Glutamatergic neuron (in vitro differentiated cells): ENCODE results near the gene TYMP. TPM values are rescaled to one million over a fixed set of nuclear protein-coding genes. Genes with fewer than 3 reads are reported as not detected.
A peak's percentile ranks its signal among the peaks of the same experiment; 100 is the strongest.

Experiments used
- DNase-seq: peaks from one replicate; pipeline ENCODE4 v3.0.0; 2022
- H3K27ac Mint-ChIP-seq: one replicate; pipeline ENCODE4 v1.8.0; 2020; ENCODE audit warnings: mild to moderate bottlenecking, mixed read lengths, inconsistent platforms; ENCODE audit not compliant: unreplicated experiment
- H3K27me3 Mint-ChIP-seq: one replicate; pipeline ENCODE4 v1.8.0; 2020; ENCODE audit warnings: mild to moderate bottlenecking, moderate library complexity, mixed read lengths, inconsistent platforms; ENCODE audit not compliant: unreplicated experiment
- H3K36me3 Mint-ChIP-seq: one replicate; pipeline ENCODE4 v1.8.0; 2020; ENCODE audit warnings: mild to moderate bottlenecking, mixed read lengths, inconsistent platforms; ENCODE audit not compliant: unreplicated experiment
- H3K4me1 Mint-ChIP-seq: one replicate; pipeline ENCODE4 v1.8.0; 2020; ENCODE audit warnings: mild to moderate bottlenecking, low read depth, mixed read lengths, inconsistent platforms; ENCODE audit not compliant: unreplicated experiment
- H3K4me3 Mint-ChIP-seq: one replicate; pipeline ENCODE4 v1.8.0; 2020; ENCODE audit warnings: mild to moderate bottlenecking, mixed read lengths, inconsistent platforms; ENCODE audit not compliant: unreplicated experiment
- H3K9me3 Mint-ChIP-seq: one replicate; pipeline ENCODE4 v1.8.0; 2020; ENCODE audit warnings: mild to moderate bottlenecking, moderate library complexity, mixed read lengths, inconsistent platforms; ENCODE audit not compliant: unreplicated experiment
- total RNA-seq: library from RNA; stranded (reverse); fragmentation: NEBNext Ultra II Directional; extraction: Animal tissue kit (Norgen Biotek cat#: 25700); gene quantifications from one replicate; pipeline ENCODE4 v1.2.1, GENCODE V29; 2021; ENCODE audit not compliant: unreplicated experiment
- TF ChIP-seq, protein P1 (sequence below): fragments of 200-600 bp; sonication (generic); IDR thresholded peaks from one replicate; pipeline ENCODE4 v1.5.0; 2021; ENCODE audit not compliant: partially characterized antibody, unreplicated experiment

TYMP gene
- total RNA-seq, 1 donor from 2014 or later, result 1.2 TPM

DNA sequence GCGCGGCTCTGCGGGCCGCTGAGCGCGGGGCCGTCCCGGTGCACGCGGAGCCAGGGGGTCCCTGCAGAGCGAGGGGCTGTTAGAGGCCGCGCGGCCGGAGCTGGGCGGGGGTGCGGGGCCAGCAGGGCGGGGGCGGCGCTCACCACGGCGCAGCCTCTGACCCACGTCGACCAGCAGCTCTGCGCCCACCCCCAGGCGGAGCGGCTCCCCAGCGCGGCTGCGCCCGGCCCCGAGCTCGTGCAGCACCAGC lies 4.0 kb downstream of the TYMP start:
- no peak overlapping the region for H3K4me3 Mint-ChIP-seq
- TF ChIP-seq, protein P1, sequence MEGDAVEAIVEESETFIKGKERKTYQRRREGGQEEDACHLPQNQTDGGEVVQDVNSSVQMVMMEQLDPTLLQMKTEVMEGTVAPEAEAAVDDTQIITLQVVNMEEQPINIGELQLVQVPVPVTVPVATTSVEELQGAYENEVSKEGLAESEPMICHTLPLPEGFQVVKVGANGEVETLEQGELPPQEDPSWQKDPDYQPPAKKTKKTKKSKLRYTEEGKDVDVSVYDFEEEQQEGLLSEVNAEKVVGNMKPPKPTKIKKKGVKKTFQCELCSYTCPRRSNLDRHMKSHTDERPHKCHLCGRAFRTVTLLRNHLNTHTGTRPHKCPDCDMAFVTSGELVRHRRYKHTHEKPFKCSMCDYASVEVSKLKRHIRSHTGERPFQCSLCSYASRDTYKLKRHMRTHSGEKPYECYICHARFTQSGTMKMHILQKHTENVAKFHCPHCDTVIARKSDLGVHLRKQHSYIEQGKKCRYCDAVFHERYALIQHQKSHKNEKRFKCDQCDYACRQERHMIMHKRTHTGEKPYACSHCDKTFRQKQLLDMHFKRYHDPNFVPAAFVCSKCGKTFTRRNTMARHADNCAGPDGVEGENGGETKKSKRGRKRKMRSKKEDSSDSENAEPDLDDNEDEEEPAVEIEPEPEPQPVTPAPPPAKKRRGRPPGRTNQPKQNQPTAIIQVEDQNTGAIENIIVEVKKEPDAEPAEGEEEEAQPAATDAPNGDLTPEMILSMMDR, result no peak
- no peak overlapping the region for H3K27ac Mint-ChIP-seq
- H3K9me3 Mint-ChIP-seq, result peaks cover 15% of the 10 kb centered on the region
- H3K4me1 Mint-ChIP-seq, result peaks cover 12% of the 10 kb centered on the region
- H3K27me3 Mint-ChIP-seq, result peaks cover 20% of the 10 kb centered on the region
- no peak for DNase-seq
- peaks cover 5% of the 10 kb centered on the region for H3K36me3 Mint-ChIP-seq

DNA sequence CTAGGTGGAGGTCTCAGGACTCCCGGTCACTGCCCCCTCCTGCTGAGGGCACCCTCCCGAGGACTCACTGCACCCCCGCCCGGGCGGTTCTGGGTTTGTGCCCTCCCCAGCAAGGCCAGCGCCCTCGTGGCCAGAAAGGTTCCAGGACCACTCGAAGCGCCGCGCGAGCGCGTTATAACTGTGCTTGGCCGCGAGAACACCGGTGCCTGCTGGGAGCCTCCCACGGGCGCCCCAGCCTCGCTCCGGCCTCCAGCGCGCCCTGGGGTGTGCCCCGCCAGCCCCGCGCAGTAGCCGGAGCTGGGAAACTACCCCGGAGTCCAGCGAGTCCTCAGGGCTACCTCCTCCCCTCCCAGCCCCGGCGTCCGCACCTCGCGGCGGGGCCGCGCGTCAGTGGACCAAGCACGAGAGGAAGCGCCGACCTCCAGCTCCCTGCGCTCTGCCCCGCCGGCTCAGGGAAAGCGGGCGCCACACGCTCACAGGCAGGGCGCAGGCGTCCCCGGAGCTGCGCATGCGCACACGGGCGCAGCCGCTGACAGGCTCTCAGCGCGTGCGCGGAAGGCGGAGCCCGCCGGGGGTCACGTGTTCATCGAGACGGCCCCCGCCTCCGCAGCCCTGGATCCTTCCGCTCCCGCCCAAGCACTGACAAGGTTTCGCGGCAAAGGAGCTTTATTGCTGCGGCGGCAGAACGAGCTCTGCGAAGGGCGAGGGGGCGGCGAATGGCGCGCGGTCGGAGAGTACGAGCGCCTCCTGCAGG lies 4.5 kb downstream of the TYMP start, which contains the start of gene SCO2:
Gene SCO2, minus strand, starts transcription at position 495 of the 754 bp plus-strand sequence. CDS start 1,187 bp downstream, outside the sequence.
- H3K4me1 Mint-ChIP-seq, result peaks cover 12% of the 10 kb centered on the region
- peaks cover 20% of the 10 kb centered on the region for H3K27me3 Mint-ChIP-seq
- peak within 1 kb of the TSS; percentile 93 for H3K27ac Mint-ChIP-seq
- peak; percentile 97 for DNase-seq
- TF ChIP-seq, protein P1, result no peak
- H3K36me3 Mint-ChIP-seq, result peaks cover 5% of the 10 kb centered on the region
- peak within 1 kb of the TSS; percentile 97 for H3K4me3 Mint-ChIP-seq
- peaks cover 15% of the 10 kb centered on the region for H3K9me3 Mint-ChIP-seq

DNA sequence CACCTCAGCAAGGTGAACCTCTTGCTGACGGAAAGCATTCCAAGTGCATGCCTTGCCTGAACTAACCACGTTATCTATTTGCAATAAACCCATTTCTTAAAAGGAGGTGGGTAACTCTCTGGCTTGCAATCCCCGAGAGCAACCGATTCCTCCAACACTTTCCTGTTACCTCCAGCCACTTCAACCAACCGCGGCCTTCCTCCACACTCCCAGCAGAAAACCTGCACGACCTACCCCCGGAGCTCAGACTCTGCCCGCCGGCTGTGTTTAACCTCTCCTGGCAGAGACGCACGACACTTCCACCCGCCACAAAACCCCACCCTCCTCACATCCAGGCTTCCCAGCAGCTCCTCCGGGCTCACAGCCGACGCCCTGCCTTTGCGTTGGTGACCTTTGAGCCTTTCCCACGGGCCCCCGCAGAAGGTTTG lies 5.1 kb downstream of the TYMP start:
- peaks cover 20% of the 10 kb centered on the region for H3K27me3 Mint-ChIP-seq
- H3K4me1 Mint-ChIP-seq, result peaks cover 12% of the 10 kb centered on the region
- peaks cover 15% of the 10 kb centered on the region for H3K9me3 Mint-ChIP-seq
- peaks cover 5% of the 10 kb centered on the region for H3K36me3 Mint-ChIP-seq
- TF ChIP-seq, protein P1, result no peak
- no peak for DNase-seq
- H3K27ac Mint-ChIP-seq, result peak overlapping the region; percentile 93
- H3K4me3 Mint-ChIP-seq, result peak overlapping the region; percentile 97

DNA sequence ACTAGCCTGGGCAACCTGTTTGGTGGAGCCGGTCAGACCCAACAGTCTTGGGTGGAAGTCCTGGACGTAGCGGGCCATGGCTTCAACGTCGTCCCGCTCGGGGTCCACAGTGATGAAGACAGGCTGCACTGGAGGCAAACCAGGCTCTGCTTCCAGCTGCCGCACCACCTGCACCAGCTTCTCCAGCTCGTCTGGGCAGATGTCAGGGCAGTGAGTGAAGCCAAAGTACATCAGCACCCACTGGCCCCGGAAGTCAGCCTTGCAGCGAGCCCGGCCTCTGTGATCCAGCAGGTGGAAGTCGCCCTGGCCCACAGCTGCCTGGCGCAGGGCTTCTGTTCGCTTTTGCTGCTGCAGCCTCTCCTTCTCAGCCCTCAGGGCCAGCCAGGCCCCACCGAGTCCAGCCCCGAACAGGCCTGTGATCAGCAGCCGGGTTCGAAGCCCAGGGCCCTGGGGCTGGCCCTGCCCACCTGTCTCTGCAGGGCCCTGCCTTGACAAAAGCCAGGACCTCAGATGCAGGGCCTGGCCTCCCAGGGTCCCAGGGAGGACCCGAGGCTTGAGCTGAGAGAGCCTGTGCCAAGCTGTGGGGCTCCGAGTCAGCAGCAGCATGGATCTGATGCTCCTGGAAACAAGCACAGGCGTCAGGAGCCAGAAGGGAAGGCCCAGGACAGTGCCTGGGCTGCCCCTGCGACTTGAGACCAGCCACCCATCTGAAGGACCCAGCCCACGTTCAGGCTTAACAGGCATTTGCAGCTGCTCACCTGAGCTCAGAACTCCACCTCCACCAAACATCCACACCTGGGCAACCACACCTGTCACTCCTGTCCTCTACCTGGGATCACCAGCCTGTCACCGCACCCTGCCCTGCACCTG lies 5.8 kb downstream of the TYMP start:
- peaks cover 5% of the 10 kb centered on the region for H3K36me3 Mint-ChIP-seq
- H3K27me3 Mint-ChIP-seq, result peaks cover 23% of the 10 kb centered on the region
- peaks cover 11% of the 10 kb centered on the region for H3K4me1 Mint-ChIP-seq
- DNase-seq, result no peak
- peak overlapping the region; percentile 97 for H3K4me3 Mint-ChIP-seq
- peaks cover 15% of the 10 kb centered on the region for H3K9me3 Mint-ChIP-seq
- H3K27ac Mint-ChIP-seq, result peak overlapping the region; percentile 93
- TF ChIP-seq, protein P1, result no peak

DNA sequence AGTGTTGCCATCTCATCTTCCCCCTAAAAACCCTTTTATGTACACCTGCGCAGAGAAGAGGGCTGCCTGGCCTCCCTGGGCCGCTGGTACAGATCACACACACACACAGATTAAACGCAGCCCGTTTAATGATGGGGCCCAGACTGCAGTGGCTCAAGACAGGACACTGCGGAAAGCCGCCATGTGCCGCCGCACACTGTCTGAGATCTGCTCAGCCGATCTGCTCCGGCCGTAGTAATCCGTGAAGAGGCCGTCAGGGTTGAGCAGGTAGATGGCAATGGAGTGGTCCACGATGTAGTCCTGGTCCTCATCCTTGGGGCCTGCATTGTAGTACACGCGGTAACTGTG lies 6.4 kb downstream of the TYMP start:
- peaks cover 13% of the 10 kb centered on the region for H3K9me3 Mint-ChIP-seq
- DNase-seq, result no peak
- H3K4me3 Mint-ChIP-seq, result no peak overlapping the region
- H3K4me1 Mint-ChIP-seq, result peaks cover 11% of the 10 kb centered on the region
- TF ChIP-seq, protein P1, result no peak
- H3K36me3 Mint-ChIP-seq, result peaks cover 5% of the 10 kb centered on the region
- peaks cover 21% of the 10 kb centered on the region for H3K27me3 Mint-ChIP-seq
- H3K27ac Mint-ChIP-seq, result no peak overlapping the region
